H7 (cell line): Measurements from ENCODE around the gene CAMK2A. TPM values are rescaled to one million over a fixed set of nuclear protein-coding genes. Genes with fewer than 3 reads are reported as not detected.

Experiments used
- DNase-seq: peaks from one replicate; pipeline ENCODE4 v3.0.0; 2012
- H3K27me3 ChIP-seq: 2 replicates; pipeline ENCODE4 v1.6.0; 2011; ENCODE audit warnings: mild to moderate bottlenecking, low read length; ENCODE audit not compliant: control insufficient read depth, insufficient read depth
- H3K36me3 ChIP-seq: replicated peaks from 2 replicates; pipeline ENCODE4 v1.5.1; 2011; ENCODE audit warnings: low read length; ENCODE audit not compliant: control insufficient read depth, insufficient read depth
- H3K4me3 ChIP-seq: 2 replicates; pipeline ENCODE4 v1.5.1; 2011; ENCODE audit warnings: low read depth, mild to moderate bottlenecking, control low read depth, low read length, moderate library complexity; ENCODE audit not compliant: insufficient read depth
- total RNA-seq: library from RNA; depleted of rRNA; stranded (reverse); fragments of >200 nt; shearing (Covaris generic); gene quantifications from 2 replicates; pipeline ENCODE4 v1.2.3, GENCODE V29; 2014

Gene CAMK2A
- total RNA-seq, 1 experiment from 2014 or later: 0.07 TPM

DNA sequence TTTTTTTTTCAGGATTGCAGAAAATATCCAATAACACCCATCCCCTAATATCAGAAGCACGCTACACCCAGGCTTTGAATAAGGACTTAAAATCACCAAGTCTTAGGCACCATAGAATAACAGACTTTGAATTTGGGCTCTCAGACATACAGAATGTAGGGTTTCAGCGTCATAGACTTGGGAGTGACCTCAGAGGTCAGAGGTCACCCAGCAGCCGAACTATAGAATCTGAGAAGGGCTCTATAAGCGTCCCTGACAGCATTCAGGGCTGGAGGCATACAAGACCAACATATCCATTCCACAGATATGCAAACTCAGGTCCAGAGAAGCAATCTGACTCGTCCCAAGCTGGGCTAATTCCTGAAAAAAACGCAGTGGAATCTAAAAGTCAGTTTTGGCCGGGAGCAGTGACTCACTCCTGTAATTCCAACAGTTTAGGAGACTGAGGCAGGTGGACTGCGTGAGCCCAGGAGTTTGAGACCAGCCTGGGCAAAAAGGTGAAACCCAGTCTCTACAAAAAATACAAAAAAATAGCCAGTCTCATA lies 65.0 kb downstream of the CAMK2A start:
- Histone ChIP-seq H3K36me3 (no peaks in the 10 kb centered on the region), H3K27me3 (no peaks in the 10 kb centered on the region; the same call in 1 of the 2 replicates), H3K4me3 (no peak overlapping the region)
- no peak for DNase-seq

GRCh38 chr5:150223474-150223873 lies 66.1 kb downstream of the CAMK2A start:
- no peak overlapping the region for H3K4me3 ChIP-seq
- H3K36me3 ChIP-seq: no peaks in the 10 kb centered on the region
- no peaks in the 10 kb centered on the region; the same call in 1 of the 2 replicates for H3K27me3 ChIP-seq
- no peak for DNase-seq

DNA sequence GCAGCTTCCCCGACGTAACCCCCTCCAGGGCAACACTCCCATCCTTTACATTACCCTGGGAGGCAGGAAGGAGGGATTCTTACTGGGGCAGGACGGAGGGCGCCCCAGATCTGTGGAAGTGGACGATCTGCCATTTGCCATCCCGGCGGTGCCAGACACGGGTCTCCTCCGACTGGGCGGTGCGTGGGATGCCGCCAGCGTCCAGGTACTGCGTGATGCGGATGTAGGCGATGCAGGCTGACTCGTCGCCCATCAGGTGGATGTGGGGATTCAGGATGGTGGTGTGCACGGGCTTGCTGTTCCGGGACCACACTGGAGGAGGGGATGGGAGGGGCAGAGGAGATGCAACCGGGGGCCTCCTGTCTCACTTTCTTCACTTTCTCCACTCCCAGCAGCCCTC lies 66.7 kb downstream of the CAMK2A start:
- H3K36me3 ChIP-seq: no peaks in the 10 kb centered on the region
- H3K4me3 ChIP-seq: no peak overlapping the region
- no peak for DNase-seq
- H3K27me3 ChIP-seq: no peaks in the 10 kb centered on the region; the same call in 1 of the 2 replicates

DNA sequence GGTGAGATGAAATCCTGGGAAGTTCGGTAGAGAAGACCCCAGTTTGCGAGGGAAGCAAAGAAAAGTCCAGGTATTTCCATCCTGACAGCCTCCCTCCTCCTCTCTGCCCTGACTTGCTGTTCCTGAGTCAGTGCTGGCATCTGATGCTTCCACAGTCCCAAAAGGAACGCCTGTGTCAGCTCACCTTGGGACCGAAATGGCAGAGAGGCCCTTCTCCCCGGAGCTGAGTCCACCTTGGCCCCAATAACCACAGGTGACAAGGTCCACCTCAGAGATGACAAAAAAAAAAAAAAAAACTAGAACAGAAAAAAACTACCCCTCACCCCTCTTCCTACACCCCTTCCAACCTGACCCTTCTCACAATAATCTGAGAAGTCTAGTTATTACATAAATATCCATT lies 68.1 kb downstream of the CAMK2A start:
- Histone ChIP-seq H3K36me3 (no peaks in the 10 kb centered on the region), H3K4me3 (no peak overlapping the region), H3K27me3 (peaks cover 5% of the 10 kb centered on the region)
- no peak for DNase-seq

- Histone ChIP-seq H3K36me3 (no peaks in the 10 kb centered on the region), H3K4me3 (no peak overlapping the region), H3K27me3 (peaks cover 5% of the 10 kb centered on the region)
- DNase-seq: no peak
Measured at GRCh38 chr5:150219861-150220260, 69.7 kb downstream of the CAMK2A start.

- no peaks in the 10 kb centered on the region for H3K36me3 ChIP-seq
- H3K27me3 ChIP-seq: peaks cover 5% of the 10 kb centered on the region
- H3K4me3 ChIP-seq: no peak overlapping the region
- peak; percentile 68 for DNase-seq
Measured at GRCh38 chr5:150219142-150219541, 70.4 kb downstream of the CAMK2A start.

DNA sequence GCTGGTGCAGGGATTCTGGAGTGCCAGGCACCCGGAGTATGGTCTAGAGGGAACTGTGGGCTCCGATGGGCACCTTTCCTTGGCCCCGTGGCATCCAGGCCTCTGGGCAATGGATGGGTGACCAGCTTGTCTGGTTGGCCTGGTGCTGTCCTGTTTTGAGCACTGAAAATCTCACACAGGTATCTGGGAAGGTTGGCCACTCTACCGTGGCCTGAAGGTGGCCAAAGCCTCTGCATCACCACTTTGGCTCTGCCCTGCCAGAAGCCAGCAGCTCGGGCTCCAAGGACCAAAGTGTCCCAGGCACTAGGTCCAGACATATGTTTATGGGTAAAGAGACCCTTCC lies 70.9 kb downstream of the CAMK2A start:
- no peaks in the 10 kb centered on the region for H3K36me3 ChIP-seq
- no peak for DNase-seq
- no peak overlapping the region for H3K4me3 ChIP-seq

DNA sequence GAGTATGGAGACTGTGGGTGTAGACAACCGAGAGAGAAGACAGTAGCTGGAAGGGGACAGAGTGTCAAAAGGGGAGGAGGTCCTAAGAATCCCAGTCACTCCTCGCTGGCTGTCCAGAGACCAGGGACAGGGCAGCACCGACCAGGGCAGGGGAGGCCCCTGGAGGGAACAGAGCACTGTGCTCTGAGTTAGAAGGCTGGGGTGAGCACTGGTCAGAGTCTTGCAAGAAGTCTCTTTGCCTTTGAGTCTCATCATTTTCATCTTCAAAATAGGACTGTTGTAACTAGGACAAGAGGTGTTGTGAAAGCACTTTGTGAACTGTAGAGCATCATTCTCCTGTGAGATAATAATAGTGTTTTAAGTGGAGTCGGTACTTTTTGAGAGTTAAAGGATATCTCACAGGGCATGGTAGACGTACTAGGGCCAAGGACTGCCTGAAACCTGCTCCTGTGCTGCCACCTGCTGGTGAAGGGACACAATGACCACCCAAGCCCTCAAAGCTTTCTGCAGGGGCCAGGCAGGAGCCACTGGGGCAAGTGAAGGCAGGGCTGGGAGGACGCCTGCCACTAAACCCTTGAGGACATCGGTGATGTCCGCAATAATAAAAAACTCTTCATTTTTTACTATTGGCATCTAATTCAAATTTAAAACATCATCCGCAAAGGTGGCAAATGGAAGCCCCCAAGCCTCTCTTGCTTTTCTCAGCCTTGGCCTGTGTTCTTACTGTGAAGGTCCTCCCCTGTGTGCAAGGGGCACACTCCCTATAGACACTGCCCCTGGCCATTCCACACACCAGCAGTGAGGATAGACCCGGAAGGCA lies 71.5 kb downstream of the CAMK2A start:
- peak; percentile 93 for DNase-seq
- Histone ChIP-seq H3K36me3 (no peaks in the 10 kb centered on the region), H3K27me3 (peaks cover 7% of the 10 kb centered on the region), H3K4me3 (no peak overlapping the region)

More for the DNA sequence above, 70.9 kb downstream of the CAMK2A start:
- H3K27me3 ChIP-seq: peaks cover 5% of the 10 kb centered on the region

DNA sequence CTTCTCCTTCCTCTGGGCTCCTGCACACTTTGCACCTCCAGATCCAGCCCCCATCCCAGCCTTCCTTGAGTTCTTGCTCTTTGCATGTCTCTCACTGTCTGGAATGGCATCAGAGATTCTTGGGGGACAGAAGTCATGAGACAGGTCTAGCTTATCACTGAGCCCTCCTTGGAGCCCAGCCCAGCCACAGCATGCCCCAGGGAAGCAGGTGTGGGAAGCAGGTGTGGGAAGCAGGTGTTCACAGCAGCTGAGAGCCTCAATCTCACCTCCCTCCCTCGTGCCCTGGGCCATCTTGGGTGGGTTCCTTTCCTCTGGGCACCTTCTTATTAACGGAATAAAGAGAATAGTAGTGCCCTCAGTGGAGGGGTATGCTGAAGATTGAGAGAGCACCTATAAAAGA lies 72.5 kb downstream of the CAMK2A start:
- Histone ChIP-seq H3K36me3 (no peaks in the 10 kb centered on the region), H3K27me3 (peaks cover 7% of the 10 kb centered on the region), H3K4me3 (no peak overlapping the region)
- no peak for DNase-seq

- Histone ChIP-seq H3K27me3 (peaks cover 7% of the 10 kb centered on the region), H3K36me3 (no peaks in the 10 kb centered on the region), H3K4me3 (no peak overlapping the region)
- DNase-seq: no peak
Measured at GRCh38 chr5:150215979-150216944, 73.3 kb downstream of the CAMK2A start.

- no peak overlapping the region for H3K4me3 ChIP-seq
- H3K27me3 ChIP-seq: peaks cover 7% of the 10 kb centered on the region
- DNase-seq: peak; percentile 75
- no peaks in the 10 kb centered on the region for H3K36me3 ChIP-seq
Measured at GRCh38 chr5:150214289-150214688, 75.3 kb downstream of the CAMK2A start.

DNA sequence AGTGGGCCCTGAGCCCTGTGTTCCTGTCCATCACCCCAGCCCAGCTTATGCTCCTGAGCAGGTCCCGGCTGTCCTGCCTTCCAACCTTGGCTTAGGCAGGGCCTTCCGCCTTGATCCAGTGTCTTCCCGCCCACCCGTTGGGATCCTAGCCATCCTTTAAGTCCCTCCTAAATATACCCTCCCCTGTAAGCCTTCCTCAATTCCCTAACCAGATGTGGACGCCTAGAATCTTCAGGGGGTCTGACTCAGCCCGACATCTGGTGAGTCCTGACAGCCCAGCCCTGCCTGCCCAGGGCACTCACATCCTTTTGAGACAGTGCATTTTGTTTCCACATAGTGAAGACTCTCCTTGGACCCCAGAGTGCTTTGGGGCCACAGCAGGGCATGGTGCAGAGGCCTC lies 76.0 kb downstream of the CAMK2A start:
- no peaks in the 10 kb centered on the region for H3K36me3 ChIP-seq
- no peak overlapping the region for H3K4me3 ChIP-seq
- DNase-seq: no peak
- peaks cover 7% of the 10 kb centered on the region for H3K27me3 ChIP-seq

DNA sequence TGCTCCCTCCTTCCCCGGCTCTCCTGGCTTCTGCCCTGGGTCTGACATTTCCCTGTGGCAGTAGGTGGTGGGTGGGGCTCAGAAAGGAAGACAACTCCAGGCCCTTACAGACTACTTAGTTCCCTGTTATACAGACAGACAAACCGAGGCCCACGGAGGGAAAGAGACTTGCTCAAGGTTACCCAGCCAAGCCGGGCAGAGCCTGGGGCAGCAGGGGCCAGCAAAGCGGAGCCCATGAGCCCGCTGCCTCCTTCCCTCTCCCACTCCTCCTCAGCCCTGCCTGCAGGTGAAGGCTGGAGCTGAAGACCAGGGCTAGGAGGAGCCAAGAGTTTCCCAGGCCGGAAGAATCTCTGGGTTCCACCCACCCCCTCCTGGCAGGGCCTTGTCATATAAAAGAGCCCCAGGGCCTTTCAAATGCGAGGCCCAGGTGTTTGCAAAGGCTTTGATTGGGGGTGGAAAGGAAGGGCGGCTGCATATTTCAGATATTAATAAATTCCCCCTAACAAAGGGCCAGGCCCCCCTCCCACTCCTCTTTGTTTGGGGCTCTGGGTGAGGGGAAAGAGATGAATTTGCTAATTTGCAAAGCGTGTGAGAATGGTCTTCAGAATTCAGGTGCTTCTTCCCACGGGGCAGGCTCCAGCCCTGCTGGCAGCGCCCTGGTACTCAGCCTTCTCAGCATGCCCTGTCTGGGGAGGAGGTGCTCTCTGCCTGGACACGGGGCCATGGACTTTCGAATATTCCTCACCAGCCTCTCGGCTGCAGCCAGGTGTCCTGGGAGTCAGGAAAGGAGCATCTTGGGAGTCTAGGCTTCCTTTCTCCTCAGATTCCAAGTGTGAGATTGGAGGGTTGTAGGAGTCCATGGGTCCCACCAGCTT lies 78.2 kb downstream of the CAMK2A start:
- Histone ChIP-seq H3K4me3 (no peak overlapping the region), H3K27me3 (peaks cover 1% of the 10 kb centered on the region), H3K36me3 (no peaks in the 10 kb centered on the region)
- DNase-seq: peak; percentile 96

- DNase-seq: peak; percentile 58
- Histone ChIP-seq H3K27me3 (peaks cover 1% of the 10 kb centered on the region), H3K36me3 (no peaks in the 10 kb centered on the region), H3K4me3 (no peak overlapping the region)
Measured at GRCh38 chr5:150210644-150211043, 78.9 kb downstream of the CAMK2A start.
